Measurements from ENCODE around the gene DESI1.

DNA sequence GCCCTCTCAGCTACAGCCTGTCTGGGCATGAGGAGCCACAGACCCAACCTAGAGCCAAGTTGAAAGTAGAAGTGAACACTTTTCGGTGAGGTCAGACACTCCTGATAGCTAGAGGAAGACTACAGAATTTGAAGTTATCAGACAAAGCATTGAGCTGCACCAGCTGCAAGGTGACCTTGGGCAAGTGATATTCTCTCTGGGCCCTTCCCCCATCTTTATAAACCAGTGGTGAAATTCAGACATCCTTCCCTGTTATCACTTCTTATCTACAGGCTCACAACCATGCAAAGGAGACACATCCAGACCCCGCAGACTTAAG is 23.2 kb downstream of the DESI1 start:
- no peak for TF ChIP-seq POLR2A (IDR thresholded peaks at IDR 0.05)
- no peak for TF ChIP-seq POLR2AphosphoS5 (IDR thresholded peaks at IDR 0.05)
